K562 (cell line): Measurements from ENCODE around the gene WDR47. TPM values are rescaled to one million over a fixed set of nuclear protein-coding genes. Genes with fewer than 3 reads are reported as not detected.

ENCODE experiments used
- GABPA ChIP-seq: fragments of 200-800 bp; sonication (Bioruptor generic); conservative IDR thresholded peaks from 2 replicates; pipeline ENCODE4 v1.6.1; 2016; ENCODE audit warnings: low read depth, missing genetic modification characterization, missing compliant biosample characterization
- GABPB1 ChIP-seq: sonication (generic); formaldehyde crosslinking; IDR thresholded peaks from 2 replicates; pipeline ENCODE4 v1.8.0; 2022; ENCODE audit warnings: mild to moderate bottlenecking, missing genetic modification reagents
- GTF2E2 ChIP-seq: fragments of 200-800 bp; sonication (Bioruptor generic); IDR thresholded peaks from 2 replicates; pipeline ENCODE4 v1.6.1; 2016; ENCODE audit warnings: missing genetic modification characterization, missing compliant biosample characterization
- MGA ChIP-seq: fragments of 450-650 bp; IDR thresholded peaks from 2 replicates; pipeline ENCODE4 v1.6.1; 2016; ENCODE audit warnings: mild to moderate bottlenecking, moderate library complexity
- SPI1 ChIP-seq: IDR thresholded peaks from 2 replicates; pipeline ENCODE4 v1.6.1; 2011; ENCODE audit warnings: low read depth, low read length, control low read depth, borderline replicate concordance
- THAP12 ChIP-seq: fragments of 250-450 bp; sonication (Bioruptor Pico); IDR thresholded peaks from 2 replicates; pipeline ENCODE4 v1.9.0; 2021; ENCODE audit warnings: mild to moderate bottlenecking, inconsistent platforms
- YY1 ChIP-seq, 3 experiments: IDR thresholded peaks; 2 replicates each; pipeline ENCODE4 v1.6.1; 2011; ENCODE audit warnings: low read length in 2 of 3, mild to moderate bottlenecking in 2 of 3, moderate library complexity in 2 of 3, borderline replicate concordance in 1 of 3, control low read depth in 1 of 3, low read depth in 1 of 3; ENCODE audit not compliant: insufficient read depth in 3 of 3, insufficient replicate concordance in 2 of 3, control insufficient read depth in 1 of 3, insufficient read length in 1 of 3; ENCODE audit errors: extremely low read depth in 1 of 3
- ZBTB5 ChIP-seq: fragments of 450-650 bp; IDR thresholded peaks from 2 replicates; pipeline ENCODE4 v1.6.1; 2017; ENCODE audit warnings: antibody characterized with exemption
- ZFX ChIP-seq: sonication (generic); formaldehyde crosslinking; IDR thresholded peaks from 2 replicates; pipeline ENCODE4 v1.8.0; 2022; ENCODE audit warnings: mild to moderate bottlenecking, missing genetic modification reagents, moderate library complexity
- polyA plus RNA-seq, 8 experiments: library from polyadenylated mRNA; depleted of rRNA in 4 of 8; stranded (reverse) in 5 of 8; unstranded in 3 of 8; fragments of >200 nt; fragmentation: Nextera tagmentation in 2 of 8; fragmentation: Illumina TruSeq in 1 of 8; extraction: Ambion mirVana in 2 of 8; extraction: Trizol in 1 of 8; gene quantifications; 2 replicates each; pipeline versions ENCODE4 v1.2.1 to v1.2.3, GENCODE V29; 2011 to 2014; ENCODE audit warnings: inconsistent platforms in 1 of 8, missing spikeins in 1 of 8
- total RNA-seq, 7 experiments: library from RNA; depleted of rRNA in 6 of 7; stranded (reverse); fragments of >200 nt in 6 of 7; fragmentation: Illumina TruSeq in 2 of 7; extraction: Trizol in 2 of 7; gene quantifications; 2 replicates each; pipeline versions ENCODE4 v1.2.1 to v1.2.3, GENCODE V29; 2011 to 2021; ENCODE audit warnings: low replicate concordance in 1 of 7

The WDR47 gene
- total and polyA plus RNA-seq, 9 of the 15 experiments (the other 6 are each of a cell fraction or from before 2014, with no cell fraction given), result 1.3 to 10.1 (median 4.9) TPM

- no peak for TF ChIP-seq MGA
- TF ChIP-seq GABPA, result peak; percentile 60
- TF ChIP-seq GABPB1 (CRISPR knock-in tag), result no peak
- TF ChIP-seq YY1 (IDR thresholded peaks at IDR 0.05; ENCODE audit: borderline replicate concordance in 1 of 3, control insufficient read depth in 1 of 3, extremely low read depth in 1 of 3, insufficient read depth in 3 of 3, insufficient read length in 1 of 3, insufficient replicate concordance in 2 of 3, low read depth in 1 of 3, low read length in 2 of 3), result peak in 2 of 3 experiments; percentile 47 to 68
- TF ChIP-seq SPI1, result peak; percentile 80
- 0 out of 2 replicates have a peak, but pooled peaks have one; percentile 40 for TF ChIP-seq GTF2E2
- TF ChIP-seq ZBTB5, result peak; percentile 54; the same call in 1 of the 2 replicates
- TF ChIP-seq ZFX, result peak; percentile 64
- TF ChIP-seq THAP12 (CRISPR knock-in tag), result no peak
Observed at GRCh38 chr1:109089242-109090015, 47.5 kb upstream of the WDR47 start (continued).
